Activated naive CD8-positive, alpha-beta T cell (primary cell): ENCODE measurements around the gene HMGN1.

Experiments used
- H3K27ac Mint-ChIP-seq: one replicate; pipeline ENCODE4 v1.8.0; 2021; ENCODE audit warnings: mixed read lengths
- H3K27me3 Mint-ChIP-seq: one replicate; pipeline ENCODE4 v1.8.0; 2021; ENCODE audit warnings: mixed read lengths
- H3K36me3 Mint-ChIP-seq: one replicate; pipeline ENCODE4 v1.8.0; 2021; ENCODE audit warnings: mixed read lengths
- H3K4me1 Mint-ChIP-seq: one replicate; pipeline ENCODE4 v1.8.0; 2021; ENCODE audit warnings: low read depth, mixed read lengths
- H3K4me3 Mint-ChIP-seq: one replicate; pipeline ENCODE4 v1.8.0; 2021; ENCODE audit warnings: mild to moderate bottlenecking, mixed read lengths
- H3K9me3 Mint-ChIP-seq: one replicate; pipeline ENCODE4 v1.8.0; 2021; ENCODE audit warnings: low read depth, mixed read lengths

Gene HMGN1

DNA sequence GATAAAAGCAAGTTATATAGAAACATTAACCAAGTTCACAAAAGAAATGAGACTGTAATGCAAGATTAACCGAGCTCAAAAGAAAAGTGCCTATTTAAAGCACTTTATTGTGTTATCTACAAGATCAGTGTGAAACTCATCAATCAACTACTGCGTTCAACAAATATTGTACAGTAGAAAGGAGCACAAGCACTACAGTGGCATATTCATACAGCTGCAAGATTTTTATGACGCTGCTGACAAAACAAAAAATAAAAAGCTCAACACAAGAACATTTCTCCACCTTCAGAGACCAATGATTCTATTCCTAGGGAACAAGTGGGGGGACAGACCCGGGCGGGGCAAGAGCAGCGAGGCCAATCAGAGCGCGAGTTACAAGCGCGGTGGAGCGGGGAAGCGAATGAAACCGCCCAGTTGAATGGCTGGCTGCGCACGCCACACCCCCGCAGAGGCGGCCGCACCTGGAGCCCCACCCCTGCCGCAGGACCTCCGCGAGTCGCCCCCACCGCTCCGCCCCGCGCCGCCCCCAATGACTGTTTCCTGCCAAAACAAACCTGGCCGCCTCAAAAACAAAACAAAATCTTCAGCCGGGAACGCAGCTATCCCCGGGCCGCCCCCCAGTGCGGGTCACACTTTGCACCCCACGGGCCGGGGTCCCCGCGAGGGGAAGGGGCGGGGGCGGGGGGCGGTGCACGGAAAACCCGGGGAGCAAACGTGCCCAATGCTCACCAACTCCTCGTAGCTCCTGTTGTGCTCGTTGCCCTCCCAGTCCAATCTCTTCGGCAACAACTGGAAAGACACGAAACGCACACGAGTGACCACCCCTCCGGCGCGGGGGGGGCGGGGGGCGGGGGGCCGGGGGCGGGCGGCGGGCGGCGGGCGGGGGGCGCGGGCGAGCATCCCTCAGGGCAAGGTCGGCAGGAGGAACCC, 36.5 kb downstream of the HMGN1 start:
- peaks cover 2% of the 10 kb centered on the region for H3K36me3 Mint-ChIP-seq
- no peaks in the 10 kb centered on the region for H3K9me3 Mint-ChIP-seq
- peak overlapping the region; percentile 81 for H3K27ac Mint-ChIP-seq
- H3K27me3 Mint-ChIP-seq: no peaks in the 10 kb centered on the region
- H3K4me1 Mint-ChIP-seq: peaks cover 54% of the 10 kb centered on the region
- peak overlapping the region; percentile 83 for H3K4me3 Mint-ChIP-seq

DNA sequence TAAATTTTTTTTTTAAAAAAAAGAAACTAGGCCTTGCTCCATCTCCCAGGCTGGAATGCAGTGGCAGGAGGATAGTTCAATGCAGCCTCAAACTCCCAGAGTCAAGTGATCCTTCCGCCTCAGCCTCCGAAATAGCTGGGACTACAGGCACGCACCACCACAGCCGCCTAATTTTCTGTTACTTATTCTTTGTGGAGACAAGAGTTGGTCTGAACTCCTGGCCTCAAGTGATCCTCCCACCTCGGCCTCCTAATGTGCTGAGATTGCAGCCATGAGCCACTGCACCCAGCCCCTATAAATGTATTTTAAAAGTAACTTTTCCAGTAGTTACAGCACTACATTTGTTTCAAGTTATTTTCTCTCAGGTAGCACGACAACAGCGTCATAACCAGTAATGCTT, 37.7 kb downstream of the HMGN1 start:
- no peaks in the 10 kb centered on the region for H3K27me3 Mint-ChIP-seq
- H3K27ac Mint-ChIP-seq: peak overlapping the region; percentile 81
- H3K36me3 Mint-ChIP-seq: peaks cover 2% of the 10 kb centered on the region
- H3K4me1 Mint-ChIP-seq: peaks cover 53% of the 10 kb centered on the region
- H3K9me3 Mint-ChIP-seq: no peaks in the 10 kb centered on the region
- peak overlapping the region; percentile 83 for H3K4me3 Mint-ChIP-seq

DNA sequence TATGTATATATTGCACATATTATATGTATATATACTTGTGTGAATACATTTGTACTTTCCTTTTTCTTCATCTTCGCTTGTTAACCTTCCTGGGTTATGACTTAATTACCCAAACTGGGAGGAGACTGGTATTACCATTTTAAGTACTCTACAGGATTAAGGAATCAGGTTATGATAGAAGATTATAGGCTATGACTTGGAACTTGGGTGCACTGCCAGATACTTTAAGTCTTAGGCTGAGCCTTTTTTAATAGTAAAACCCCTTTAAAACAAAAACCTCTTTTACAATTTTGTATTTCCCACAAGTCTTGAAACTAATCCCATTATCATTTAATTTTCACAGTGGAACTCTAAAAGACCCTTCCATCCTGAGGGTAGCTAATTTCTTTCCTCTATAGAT, 41.4 kb downstream of the HMGN1 start:
- H3K4me1 Mint-ChIP-seq: peaks cover 49% of the 10 kb centered on the region
- H3K36me3 Mint-ChIP-seq: peaks cover 5% of the 10 kb centered on the region
- H3K9me3 Mint-ChIP-seq: no peaks in the 10 kb centered on the region
- H3K27me3 Mint-ChIP-seq: no peaks in the 10 kb centered on the region
- H3K27ac Mint-ChIP-seq: peak overlapping the region; percentile 8
- no peak overlapping the region for H3K4me3 Mint-ChIP-seq

DNA sequence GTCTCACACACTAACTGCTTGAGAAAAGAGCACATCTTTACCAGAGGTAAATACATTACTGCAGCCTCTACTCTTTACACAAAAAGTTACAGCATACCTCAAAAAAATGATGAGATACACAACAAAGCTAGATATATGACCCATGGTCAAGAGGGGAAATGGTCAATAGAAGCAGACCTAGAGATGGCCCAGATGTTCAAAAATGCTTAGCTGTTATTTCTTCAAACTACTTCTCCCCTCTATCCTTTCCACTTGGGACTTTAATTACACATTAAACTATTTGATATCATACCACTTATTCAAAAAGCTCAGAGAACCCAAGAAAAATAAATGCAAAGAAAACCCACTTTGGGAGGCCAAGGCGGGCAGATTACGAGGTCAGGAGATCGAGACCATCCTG, 48.3 kb downstream of the HMGN1 start:
- peaks cover 49% of the 10 kb centered on the region for H3K4me1 Mint-ChIP-seq
- no peak overlapping the region for H3K27ac Mint-ChIP-seq

DNA sequence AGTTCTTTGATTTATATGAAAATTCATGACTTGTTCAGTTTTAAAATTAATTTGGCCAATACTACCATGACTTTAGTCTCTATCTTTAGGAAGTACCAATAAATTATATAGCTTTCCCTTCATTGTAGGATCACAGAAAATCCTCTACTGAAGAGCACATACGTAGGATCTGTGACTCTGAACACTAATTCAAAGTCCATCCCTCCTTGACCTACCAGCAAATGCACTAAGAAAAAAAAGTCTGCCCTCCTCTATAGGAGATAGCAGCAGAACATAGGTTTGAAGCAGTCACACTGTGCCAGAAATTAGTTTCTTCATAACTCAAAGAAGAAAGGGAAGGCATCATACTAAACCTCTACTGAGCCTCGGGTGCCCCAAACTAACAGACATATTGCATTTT, 52.0 kb downstream of the HMGN1 start:
- Mint-ChIP-seq H3K36me3 (peaks cover 22% of the 10 kb centered on the region), H3K27ac (no peak overlapping the region), H3K9me3 (no peaks in the 10 kb centered on the region), H3K27me3 (no peaks in the 10 kb centered on the region), H3K4me1 (peaks cover 45% of the 10 kb centered on the region), H3K4me3 (no peak overlapping the region)

More for the DNA sequence above, 48.3 kb downstream of the HMGN1 start:
- H3K4me3 Mint-ChIP-seq: no peak overlapping the region
- peaks cover 17% of the 10 kb centered on the region for H3K36me3 Mint-ChIP-seq
- no peaks in the 10 kb centered on the region for H3K9me3 Mint-ChIP-seq
- H3K27me3 Mint-ChIP-seq: no peaks in the 10 kb centered on the region
